ENCODE results near the gene DIP2A.
"Not testable (repeated sequence)": the region's sequence is repeated elsewhere in the genome, so short reads cannot be mapped to it uniquely, and the experiment has no call there.

DIP2A gene

GRCh38 chr21:46443910-46444309 lies 14.8 kb upstream of the DIP2A start:
- DNase-seq (ENCODE audit: low read depth, low spot score) = no peak

- DNase-seq (ENCODE audit: low read depth, low spot score) = no peak
These were observed 10.6 kb upstream of the DIP2A start for GRCh38 chr21:46448108-46448507.

- not testable (repeated sequence) for DNase-seq (ENCODE audit: low read depth, low spot score)
These were observed 9.8 kb upstream of the DIP2A start for GRCh38 chr21:46448855-46449254.

GRCh38 chr21:46452710-46453109 lies 6.0 kb upstream of the DIP2A start:
- no peak for DNase-seq (ENCODE audit: low read depth, low spot score)

GRCh38 chr21:46454142-46454541 lies 4.5 kb upstream of the DIP2A start:
- no peak for DNase-seq (ENCODE audit: low read depth, low spot score)

- DNase-seq (ENCODE audit: low read depth, low spot score) = no peak
These were observed 3.9 kb upstream of the DIP2A start for GRCh38 chr21:46454634-46455390.

GRCh38 chr21:46455575-46456385 lies 2.9 kb upstream of the DIP2A start:
- no peak for DNase-seq (ENCODE audit: low read depth, low spot score)

GRCh38 chr21:46456750-46457149 lies 1.9 kb upstream of the DIP2A start:
- DNase-seq (ENCODE audit: low read depth, low spot score) = no peak

- no peak for DNase-seq (ENCODE audit: low read depth, low spot score)
These were observed 833 bp upstream of the DIP2A start for GRCh38 chr21:46457801-46458314.

GRCh38 chr21:46459024-46459355 lies 299 bp downstream of the DIP2A start:
- DNase-seq (ENCODE audit: low read depth, low spot score) = no peak

- no peak for DNase-seq (ENCODE audit: low read depth, low spot score)
These were observed 843 bp downstream of the DIP2A start for GRCh38 chr21:46459356-46460112.

- DNase-seq (ENCODE audit: low read depth, low spot score) = no peak
These were observed 3.2 kb downstream of the DIP2A start for GRCh38 chr21:46461909-46462308.

GRCh38 chr21:46465153-46465552 lies 6.5 kb downstream of the DIP2A start:
- DNase-seq (ENCODE audit: low read depth, low spot score) = not testable (repeated sequence)

- no peak for DNase-seq (ENCODE audit: low read depth, low spot score)
These were observed 7.0 kb downstream of the DIP2A start for GRCh38 chr21:46465651-46466050.

- no peak for DNase-seq (ENCODE audit: low read depth, low spot score)
These were observed 9.6 kb downstream of the DIP2A start for GRCh38 chr21:46468108-46468774.

GRCh38 chr21:46469275-46469674 lies 10.6 kb downstream of the DIP2A start:
- no peak for DNase-seq (ENCODE audit: low read depth, low spot score)

GRCh38 chr21:46471514-46471913 lies 12.8 kb downstream of the DIP2A start:
- DNase-seq (ENCODE audit: low read depth, low spot score) = no peak

GRCh38 chr21:46472246-46472645 lies 13.6 kb downstream of the DIP2A start:
- DNase-seq (ENCODE audit: low read depth, low spot score) = no peak

- no peak for DNase-seq (ENCODE audit: low read depth, low spot score)
These were observed 15.7 kb downstream of the DIP2A start for GRCh38 chr21:46474382-46474781.

GRCh38 chr21:46475296-46475695 lies 16.6 kb downstream of the DIP2A start:
- DNase-seq (ENCODE audit: low read depth, low spot score) = no peak

GRCh38 chr21:46477765-46478164 lies 19.1 kb downstream of the DIP2A start:
- no peak for DNase-seq (ENCODE audit: low read depth, low spot score)

GRCh38 chr21:46478910-46479309 lies 20.2 kb downstream of the DIP2A start:
- DNase-seq (ENCODE audit: low read depth, low spot score) = no peak
